NT2/D1 (cell line): ENCODE measurements around the gene TUT1.

Source experiments
- SUZ12 ChIP-seq: IDR thresholded peaks from 2 replicates; pipeline ENCODE4 v1.6.1; 2011; ENCODE audit not compliant: insufficient read length, insufficient read depth; ENCODE audit errors: extremely low read depth
- YY1 ChIP-seq: IDR thresholded peaks from 2 replicates; pipeline ENCODE4 v1.6.1; 2011; ENCODE audit not compliant: insufficient read length, insufficient read depth
- ZNF274 ChIP-seq: IDR thresholded peaks from 2 replicates; pipeline ENCODE4 v1.6.1; 2011; ENCODE audit warnings: mild to moderate bottlenecking, low read depth, low read length

DNA sequence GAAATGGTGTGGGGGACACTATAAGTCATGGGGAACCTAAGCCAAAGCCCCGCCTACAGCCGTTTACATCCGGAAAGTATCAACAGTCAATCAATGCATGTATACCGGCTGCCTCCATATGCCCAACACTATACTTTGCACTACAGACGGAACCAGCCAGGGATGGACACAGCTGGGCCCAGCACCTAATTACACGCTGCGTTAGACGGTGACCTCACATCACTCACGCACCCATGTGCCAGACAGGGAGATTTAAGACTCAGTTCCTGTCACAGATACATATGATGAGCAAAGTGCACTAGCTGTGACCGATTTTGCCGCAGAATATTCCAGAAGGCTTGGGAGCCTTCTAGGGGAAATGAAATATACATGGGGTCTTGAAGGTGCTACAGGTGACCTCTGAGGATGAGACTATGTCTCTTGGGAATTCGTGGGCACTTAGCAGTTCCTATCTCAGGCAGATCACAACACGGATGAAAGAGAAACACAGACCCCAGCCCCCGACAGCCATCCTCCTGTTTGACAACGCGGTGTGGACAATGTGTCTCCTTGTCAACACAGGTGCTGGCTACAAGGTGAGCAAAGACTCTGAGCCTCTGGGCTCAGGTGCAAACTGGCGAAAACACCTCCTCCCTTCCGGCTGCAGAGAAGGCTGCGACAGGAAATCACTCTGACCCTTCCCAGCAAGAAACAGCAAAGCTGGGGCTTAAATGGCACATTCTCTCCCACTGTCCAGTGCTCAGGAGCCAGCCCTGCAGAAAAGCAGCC is 52.7 kb downstream of the TUT1 start:
- TF ChIP-seq ZNF274, result no peak
- no peak for TF ChIP-seq YY1
- TF ChIP-seq SUZ12, result no peak
